ENCODE measurements around the gene KLHL26.

Gene KLHL26

GRCh38 chr19:18616023-18616422, 20.8 kb upstream of the KLHL26 start:
- DNase-seq: no peak

GRCh38 chr19:18617562-18617961, 19.3 kb upstream of the KLHL26 start:
- DNase-seq: no peak

GRCh38 chr19:18618236-18618635, 18.6 kb upstream of the KLHL26 start:
- DNase-seq: no peak

GRCh38 chr19:18620311-18620710, 16.5 kb upstream of the KLHL26 start:
- DNase-seq: no peak

GRCh38 chr19:18620902-18621301, 15.9 kb upstream of the KLHL26 start:
- no peak for DNase-seq

GRCh38 chr19:18626906-18627305, 9.9 kb upstream of the KLHL26 start:
- DNase-seq: no peak

- DNase-seq: no peak
These were observed 7.4 kb upstream of the KLHL26 start for GRCh38 chr19:18629166-18630088.

GRCh38 chr19:18633321-18633720, 3.5 kb upstream of the KLHL26 start:
- DNase-seq: no peak

- DNase-seq: no peak
These were observed 2.1 kb upstream of the KLHL26 start for GRCh38 chr19:18634612-18635297.

- no peak for DNase-seq
These were observed 1.0 kb upstream of the KLHL26 start for GRCh38 chr19:18635831-18636182.

- peak; percentile 99 to 100 for DNase-seq
These were observed 452 bp upstream of the KLHL26 start for GRCh38 chr19:18636183-18636968.

- DNase-seq: no peak
These were observed 1.1 kb downstream of the KLHL26 start for GRCh38 chr19:18637673-18638630.

- DNase-seq: no peak
These were observed 2.9 kb downstream of the KLHL26 start for GRCh38 chr19:18639706-18640243.

GRCh38 chr19:18644196-18645034, 7.6 kb downstream of the KLHL26 start:
- no peak for DNase-seq

- DNase-seq: no peak
These were observed 8.2 kb downstream of the KLHL26 start for GRCh38 chr19:18645035-18645511.

GRCh38 chr19:18646535-18647370, 9.9 kb downstream of the KLHL26 start:
- no peak for DNase-seq

- no peak for DNase-seq
These were observed 10.5 kb downstream of the KLHL26 start for GRCh38 chr19:18647371-18647767.

GRCh38 chr19:18647807-18648206, 11.0 kb downstream of the KLHL26 start:
- no peak for DNase-seq

- no peak for DNase-seq
These were observed 12.1 kb downstream of the KLHL26 start for GRCh38 chr19:18648973-18649315.

All from activated CD4-positive, alpha-beta T cell treated with anti-CD3 and anti-CD28 coated beads, Interleukin-2, amount 50 U/mL, for 4 hours (primary cell).